HK-2 (cell line): ENCODE measurements around the gene ARID5A.

Experiments used
- DNase-seq: peaks from one replicate; pipeline ENCODE4 v3.0.0-alpha.2; 2018; ENCODE audit not compliant: unreplicated experiment

Gene ARID5A

DNA sequence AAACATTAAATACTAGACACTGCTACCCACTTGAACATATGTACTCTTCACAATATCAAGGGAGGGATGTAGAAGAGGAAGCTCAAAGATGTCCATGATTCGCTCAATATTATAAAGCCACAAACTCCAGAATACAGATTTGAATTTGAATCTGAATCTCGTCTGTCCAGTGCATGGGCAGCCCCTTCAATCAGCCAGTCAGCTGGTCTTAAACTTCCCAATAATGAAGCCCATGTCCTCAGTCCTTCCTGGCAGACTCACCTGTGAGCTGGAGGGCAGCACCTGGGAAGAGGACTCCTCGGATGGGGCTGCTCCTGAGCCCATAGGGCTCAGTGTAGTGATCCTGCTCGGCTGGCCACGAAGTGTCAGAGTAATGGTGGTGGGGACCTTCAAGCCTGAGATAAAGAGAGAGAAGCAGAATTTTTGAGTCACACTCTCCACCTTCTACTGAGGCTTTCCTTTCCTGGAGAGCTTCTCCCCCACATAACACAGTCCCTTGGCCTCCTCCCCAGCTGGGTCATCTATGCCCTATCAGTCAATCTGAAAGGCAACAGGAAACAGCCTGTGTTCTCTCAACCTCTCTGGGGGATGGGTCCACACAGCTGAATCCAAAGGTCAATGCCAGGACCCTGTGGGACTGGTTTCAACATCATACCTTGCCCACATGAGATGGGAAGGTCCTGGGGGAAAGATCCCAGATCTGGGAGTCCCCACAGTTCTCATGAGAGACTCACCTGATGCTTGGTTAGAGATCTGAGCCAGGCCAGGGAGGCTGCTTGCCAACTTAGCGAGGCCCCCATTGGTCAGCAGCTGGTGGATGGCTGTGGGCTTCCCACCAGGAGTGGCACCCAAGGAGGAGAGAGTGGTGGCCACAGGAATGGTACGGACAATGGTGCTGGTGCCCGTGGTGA is 65.1 kb downstream of the ARID5A start:
- no peak for DNase-seq
